Neural progenitor cell (in vitro differentiated cells): ENCODE data around the gene KLHL3.

Source experiments
- EZH2 ChIP-seq: fragments of 200-600 bp; sonication (generic); IDR thresholded peaks from 2 replicates; pipeline ENCODE4 v1.6.1; 2017; ENCODE audit warnings: antibody characterized with exemption, mild to moderate bottlenecking, moderate library complexity
- EZH2phosphoT487 ChIP-seq: fragments of 200-600 bp; sonication (generic); IDR thresholded peaks from 2 replicates; pipeline ENCODE4 v1.6.1; 2017; ENCODE audit warnings: antibody characterized with exemption
- TF ChIP-seq, protein P1 (sequence below): fragments of 200-600 bp; sonication (generic); IDR thresholded peaks from 2 replicates; pipeline ENCODE4 v1.5.1; 2017; ENCODE audit warnings: antibody characterized with exemption, mild to moderate bottlenecking

DNA sequence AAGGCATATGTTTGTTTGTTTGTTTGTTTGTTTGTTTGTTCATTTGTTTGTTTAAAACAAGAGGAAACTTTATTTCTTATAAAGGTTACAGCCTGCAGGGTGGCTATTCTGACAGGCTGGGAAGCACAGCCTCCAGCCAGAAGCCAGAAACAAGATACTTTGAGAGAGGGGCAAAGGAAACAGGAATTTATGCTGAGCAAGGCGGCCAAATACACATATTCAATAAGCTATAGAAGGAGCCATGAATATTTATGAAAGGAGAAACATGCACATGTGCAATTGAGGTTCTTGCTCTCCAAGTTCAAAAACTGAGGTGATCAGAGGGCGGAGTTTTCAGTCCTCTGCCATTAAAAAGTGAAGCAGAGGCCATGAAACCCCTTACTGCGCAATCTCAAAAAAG is 19.6 kb downstream of the KLHL3 start:
- TF ChIP-seq, protein P1, sequence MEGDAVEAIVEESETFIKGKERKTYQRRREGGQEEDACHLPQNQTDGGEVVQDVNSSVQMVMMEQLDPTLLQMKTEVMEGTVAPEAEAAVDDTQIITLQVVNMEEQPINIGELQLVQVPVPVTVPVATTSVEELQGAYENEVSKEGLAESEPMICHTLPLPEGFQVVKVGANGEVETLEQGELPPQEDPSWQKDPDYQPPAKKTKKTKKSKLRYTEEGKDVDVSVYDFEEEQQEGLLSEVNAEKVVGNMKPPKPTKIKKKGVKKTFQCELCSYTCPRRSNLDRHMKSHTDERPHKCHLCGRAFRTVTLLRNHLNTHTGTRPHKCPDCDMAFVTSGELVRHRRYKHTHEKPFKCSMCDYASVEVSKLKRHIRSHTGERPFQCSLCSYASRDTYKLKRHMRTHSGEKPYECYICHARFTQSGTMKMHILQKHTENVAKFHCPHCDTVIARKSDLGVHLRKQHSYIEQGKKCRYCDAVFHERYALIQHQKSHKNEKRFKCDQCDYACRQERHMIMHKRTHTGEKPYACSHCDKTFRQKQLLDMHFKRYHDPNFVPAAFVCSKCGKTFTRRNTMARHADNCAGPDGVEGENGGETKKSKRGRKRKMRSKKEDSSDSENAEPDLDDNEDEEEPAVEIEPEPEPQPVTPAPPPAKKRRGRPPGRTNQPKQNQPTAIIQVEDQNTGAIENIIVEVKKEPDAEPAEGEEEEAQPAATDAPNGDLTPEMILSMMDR, result no peak
- TF ChIP-seq EZH2phosphoT487, result no peak
- no peak for TF ChIP-seq EZH2
